Measurements from ENCODE around the gene MACROD2. TPM values are rescaled to one million over a fixed set of nuclear protein-coding genes. Genes with fewer than 3 reads are reported as not detected.

MACROD2 gene
- total and polyA plus RNA-seq, 4 donors = 0.66 to 10.5 (median 3.3) TPM

DNA sequence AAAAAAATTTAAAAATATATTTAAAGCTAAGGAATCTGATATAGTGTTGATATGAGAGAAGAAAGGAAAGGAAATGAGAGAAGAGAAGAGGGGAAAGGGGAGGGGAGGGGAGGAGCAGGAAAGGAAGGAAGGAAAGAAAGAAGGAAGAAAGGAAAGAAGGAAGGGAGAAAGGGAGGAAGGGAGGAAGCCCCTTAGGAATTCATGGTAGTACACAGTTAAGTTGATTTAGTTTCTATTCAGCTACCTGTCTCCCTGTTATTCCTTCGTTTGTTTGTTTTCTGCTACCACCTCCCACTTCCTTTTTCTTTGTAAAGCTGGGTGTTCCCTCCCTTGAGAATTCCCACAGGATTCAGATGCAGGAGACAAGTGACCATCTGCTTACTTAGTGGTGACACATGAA lies 1367.5 kb downstream of the MACROD2 start:
- no peaks in the 10 kb centered on the region for H3K9me3 ChIP-seq (ENCODE audit: control insufficient read depth in 4 of 4, low read length in 3 of 4)
- WGBS = 59% methylated on average over 1 of the region's 1 CpG
- H3K9ac ChIP-seq (ENCODE audit: low read depth in 1 of 2, low read length in 2 of 2) = no peak overlapping the region
- H3K27ac ChIP-seq (ENCODE audit: low read depth in 1 of 2, low read length in 2 of 2) = no peak overlapping the region
- no peaks in the 10 kb centered on the region for H3K27me3 ChIP-seq (ENCODE audit: control insufficient read depth in 4 of 4, insufficient read depth in 4 of 4, low read length in 3 of 4)
- TF ChIP-seq JUND (IDR thresholded peaks at IDR 0.05) = no peak
- TF ChIP-seq, protein P1, sequence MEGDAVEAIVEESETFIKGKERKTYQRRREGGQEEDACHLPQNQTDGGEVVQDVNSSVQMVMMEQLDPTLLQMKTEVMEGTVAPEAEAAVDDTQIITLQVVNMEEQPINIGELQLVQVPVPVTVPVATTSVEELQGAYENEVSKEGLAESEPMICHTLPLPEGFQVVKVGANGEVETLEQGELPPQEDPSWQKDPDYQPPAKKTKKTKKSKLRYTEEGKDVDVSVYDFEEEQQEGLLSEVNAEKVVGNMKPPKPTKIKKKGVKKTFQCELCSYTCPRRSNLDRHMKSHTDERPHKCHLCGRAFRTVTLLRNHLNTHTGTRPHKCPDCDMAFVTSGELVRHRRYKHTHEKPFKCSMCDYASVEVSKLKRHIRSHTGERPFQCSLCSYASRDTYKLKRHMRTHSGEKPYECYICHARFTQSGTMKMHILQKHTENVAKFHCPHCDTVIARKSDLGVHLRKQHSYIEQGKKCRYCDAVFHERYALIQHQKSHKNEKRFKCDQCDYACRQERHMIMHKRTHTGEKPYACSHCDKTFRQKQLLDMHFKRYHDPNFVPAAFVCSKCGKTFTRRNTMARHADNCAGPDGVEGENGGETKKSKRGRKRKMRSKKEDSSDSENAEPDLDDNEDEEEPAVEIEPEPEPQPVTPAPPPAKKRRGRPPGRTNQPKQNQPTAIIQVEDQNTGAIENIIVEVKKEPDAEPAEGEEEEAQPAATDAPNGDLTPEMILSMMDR (IDR thresholded peaks at IDR 0.05; ENCODE audit: low read depth, low read length, missing input control) = no peak
- no peak for TF ChIP-seq RAD21 (IDR thresholded peaks at IDR 0.05)
- TF ChIP-seq RXRA (IDR thresholded peaks at IDR 0.05) = no peak
- no peak for TF ChIP-seq REST (IDR thresholded peaks at IDR 0.05)
- no peak for TF ChIP-seq YY1 (IDR thresholded peaks at IDR 0.05)
- TF ChIP-seq HNF4G (IDR thresholded peaks at IDR 0.05) = no peak
- TF ChIP-seq NR2F2 (IDR thresholded peaks at IDR 0.05) = no peak
- no peak for TF ChIP-seq GABPA (IDR thresholded peaks at IDR 0.05 in 1 of 2, conservative IDR thresholded peaks at IDR 0.05 in 1 of 2)
- no peak for TF ChIP-seq SP1 (IDR thresholded peaks at IDR 0.05)
- TF ChIP-seq TAF1 (conservative IDR thresholded peaks at IDR 0.05) = no peak
- no peak for TF ChIP-seq FOXA1 (IDR thresholded peaks at IDR 0.05)
- no peak for TF ChIP-seq ZBTB33 (IDR thresholded peaks at IDR 0.05)
- TF ChIP-seq, protein P2, sequence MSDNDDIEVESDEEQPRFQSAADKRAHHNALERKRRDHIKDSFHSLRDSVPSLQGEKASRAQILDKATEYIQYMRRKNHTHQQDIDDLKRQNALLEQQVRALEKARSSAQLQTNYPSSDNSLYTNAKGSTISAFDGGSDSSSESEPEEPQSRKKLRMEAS (IDR thresholded peaks at IDR 0.05) = no peak
- TF ChIP-seq ATF3 (IDR thresholded peaks at IDR 0.05) = no peak
- no peak for TF ChIP-seq HNF4A (conservative IDR thresholded peaks at IDR 0.05)
- no peak for TF ChIP-seq FOXA2 (IDR thresholded peaks at IDR 0.05)
- TF ChIP-seq EGR1 (IDR thresholded peaks at IDR 0.05; ENCODE audit: low read depth in 2 of 2) = no peak
- no peak overlapping the region for H3K4me3 ChIP-seq (ENCODE audit: low read depth in 1 of 3, low read length in 3 of 3)
- no peaks in the 10 kb centered on the region for H3K4me1 ChIP-seq (ENCODE audit: control insufficient read depth in 4 of 4, insufficient read depth in 4 of 4, low read length in 3 of 4)
- H3K36me3 ChIP-seq (ENCODE audit: control insufficient read depth in 4 of 4, insufficient read depth in 3 of 4, low read depth in 1 of 4, low read length in 3 of 4) = no peaks in the 10 kb centered on the region
- no peak for DNase-seq (ENCODE audit: low spot score)

All from liver (tissue), 9 donors.